Immature natural killer cell (primary cell): ENCODE data around the gene BCO1. TPM values are rescaled to one million over a fixed set of nuclear protein-coding genes. Genes with fewer than 3 reads are reported as not detected.

Experiments
- DNase-seq, 3 donors: peaks; one replicate each; pipeline ENCODE4 v3.0.0; 2022; ENCODE audit warnings: mixed read lengths in 1 of 3
- H3K27ac Mint-ChIP-seq, 6 donors: one replicate each; pipeline ENCODE4 v1.8.0; 2020; ENCODE audit warnings: mixed read lengths in 6 of 6, mild to moderate bottlenecking in 5 of 6, inconsistent platforms in 4 of 6, moderate library complexity in 3 of 6
- H3K27me3 Mint-ChIP-seq, 3 donors: one replicate each; pipeline ENCODE4 v1.8.0; 2020 to 2021; ENCODE audit warnings: low read depth in 3 of 3, mild to moderate bottlenecking in 3 of 3, mixed read lengths in 3 of 3, moderate library complexity in 3 of 3, inconsistent platforms in 1 of 3
- H3K36me3 Mint-ChIP-seq, 3 donors: one replicate each; pipeline ENCODE4 v1.8.0; 2020; ENCODE audit warnings: mixed read lengths in 3 of 3, inconsistent platforms in 2 of 3, mild to moderate bottlenecking in 2 of 3
- H3K4me1 Mint-ChIP-seq, 2 donors: one replicate each; pipeline ENCODE4 v1.8.0; 2020; ENCODE audit warnings: inconsistent platforms in 2 of 2, mild to moderate bottlenecking in 2 of 2, mixed read lengths in 2 of 2, moderate library complexity in 1 of 2
- H3K4me3 Mint-ChIP-seq, 5 donors: one replicate each; pipeline ENCODE4 v1.8.0; 2020; ENCODE audit warnings: mild to moderate bottlenecking in 5 of 5, mixed read lengths in 5 of 5, inconsistent platforms in 3 of 5, moderate library complexity in 3 of 5
- H3K9me3 Mint-ChIP-seq, 6 donors: one replicate each; pipeline ENCODE4 v1.8.0; 2020; ENCODE audit warnings: mild to moderate bottlenecking in 6 of 6, mixed read lengths in 6 of 6, inconsistent platforms in 4 of 6, moderate library complexity in 3 of 6
- polyA plus RNA-seq, 3 donors: library from polyadenylated mRNA; unstranded; fragments of 300-500 nt; fragmentation: Illumina TruSeq; gene quantifications; one replicate each; pipeline ENCODE4 v1.2.3, GENCODE V29; 2021

Gene BCO1
- polyA plus RNA-seq, 3 donors from 2014 or later = not detected

- no peaks in the 10 kb centered on the region for H3K9me3 Mint-ChIP-seq
- peaks cover 3 to 7% of the 10 kb centered on the region in 2 donors for H3K4me1 Mint-ChIP-seq
- DNase-seq = no peak
- no peaks in the 10 kb centered on the region for H3K36me3 Mint-ChIP-seq
- no peak overlapping the region for H3K27ac Mint-ChIP-seq
- peaks cover 3 to 8% (median 6%) of the 10 kb centered on the region in 3 donors for H3K27me3 Mint-ChIP-seq
- H3K4me3 Mint-ChIP-seq = no peak overlapping the region
Measured at GRCh38 chr16:81242977-81243618, 4.6 kb downstream of the BCO1 start.

GRCh38 chr16:81243942-81244341 is 5.5 kb downstream of the BCO1 start:
- Mint-ChIP-seq H3K27ac (no peak overlapping the region), H3K4me3 (no peak overlapping the region), H3K36me3 (no peaks in the 10 kb centered on the region), H3K4me1 (no peaks in the 10 kb centered on the region), H3K9me3 (no peaks in the 10 kb centered on the region), H3K27me3 (peaks cover 0 to 6% (median 4%) of the 10 kb centered on the region in 3 donors)
- no peak for DNase-seq

- H3K27me3 Mint-ChIP-seq = peaks cover 0 to 6% (median 0%) of the 10 kb centered on the region in 3 donors
- no peak overlapping the region for H3K4me3 Mint-ChIP-seq
- H3K4me1 Mint-ChIP-seq = no peaks in the 10 kb centered on the region
Measured at GRCh38 chr16:81251871-81252270, 13.4 kb downstream of the BCO1 start.

GRCh38 chr16:81253141-81253540 is 14.7 kb downstream of the BCO1 start:
- Mint-ChIP-seq H3K4me3 (no peak overlapping the region), H3K27ac (no peak overlapping the region), H3K4me1 (no peaks in the 10 kb centered on the region), H3K27me3 (peaks cover 0 to 6% (median 0%) of the 10 kb centered on the region in 3 donors), H3K9me3 (no peaks in the 10 kb centered on the region), H3K36me3 (no peaks in the 10 kb centered on the region)
- DNase-seq = no peak

More at GRCh38 chr16:81251871-81252270, 13.4 kb downstream of the BCO1 start:
- no peaks in the 10 kb centered on the region for H3K36me3 Mint-ChIP-seq
- no peaks in the 10 kb centered on the region for H3K9me3 Mint-ChIP-seq
- DNase-seq = no peak
- no peak overlapping the region for H3K27ac Mint-ChIP-seq

- Mint-ChIP-seq H3K4me1 (no peaks in the 10 kb centered on the region), H3K27me3 (peaks cover 0 to 7% (median 3%) of the 10 kb centered on the region in 3 donors), H3K9me3 (no peaks in the 10 kb centered on the region), H3K36me3 (no peaks in the 10 kb centered on the region), H3K4me3 (no peak overlapping the region), H3K27ac (no peak overlapping the region)
- DNase-seq = no peak
Measured at GRCh38 chr16:81254922-81255526, 16.5 kb downstream of the BCO1 start.

DNA sequence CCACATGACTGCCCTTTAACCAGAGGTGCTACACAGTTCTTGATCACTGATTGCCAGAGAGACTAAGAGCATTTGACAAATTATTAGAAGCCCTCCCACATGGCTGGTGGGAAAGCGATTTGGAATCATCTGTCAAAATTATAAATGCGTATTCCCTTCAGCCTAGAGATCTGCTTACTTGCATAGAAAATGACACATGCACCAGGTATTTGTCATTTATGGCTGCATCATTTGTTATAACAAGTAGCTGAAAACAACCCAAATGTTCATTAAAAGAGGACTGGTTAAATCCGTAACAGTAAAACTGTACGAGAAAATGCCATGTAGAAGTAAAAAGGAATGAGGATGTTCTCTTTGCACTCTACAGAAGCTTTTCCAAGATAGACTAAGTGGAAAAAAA is 21.4 kb downstream of the BCO1 start:
- no peak overlapping the region for H3K4me3 Mint-ChIP-seq
- no peak overlapping the region for H3K27ac Mint-ChIP-seq

GRCh38 chr16:81261049-81261648 is 22.7 kb downstream of the BCO1 start:
- Mint-ChIP-seq H3K27ac (peak overlapping the region in 1 of 6 donors; percentile 40), H3K36me3 (no peaks in the 10 kb centered on the region), H3K9me3 (no peaks in the 10 kb centered on the region), H3K4me3 (no peak overlapping the region), H3K4me1 (peaks cover 0 to 3% of the 10 kb centered on the region in 2 donors), H3K27me3 (peaks cover 2 to 3% (median 3%) of the 10 kb centered on the region in 3 donors)
- peak in 1 of 3 donors; percentile 17 for DNase-seq

More for the DNA sequence above, 21.4 kb downstream of the BCO1 start:
- no peaks in the 10 kb centered on the region for H3K9me3 Mint-ChIP-seq
- no peaks in the 10 kb centered on the region for H3K36me3 Mint-ChIP-seq
- H3K4me1 Mint-ChIP-seq = peaks cover 0 to 3% of the 10 kb centered on the region in 2 donors
- H3K27me3 Mint-ChIP-seq = peaks cover 0 to 3% (median 3%) of the 10 kb centered on the region in 3 donors
- no peak for DNase-seq

DNA sequence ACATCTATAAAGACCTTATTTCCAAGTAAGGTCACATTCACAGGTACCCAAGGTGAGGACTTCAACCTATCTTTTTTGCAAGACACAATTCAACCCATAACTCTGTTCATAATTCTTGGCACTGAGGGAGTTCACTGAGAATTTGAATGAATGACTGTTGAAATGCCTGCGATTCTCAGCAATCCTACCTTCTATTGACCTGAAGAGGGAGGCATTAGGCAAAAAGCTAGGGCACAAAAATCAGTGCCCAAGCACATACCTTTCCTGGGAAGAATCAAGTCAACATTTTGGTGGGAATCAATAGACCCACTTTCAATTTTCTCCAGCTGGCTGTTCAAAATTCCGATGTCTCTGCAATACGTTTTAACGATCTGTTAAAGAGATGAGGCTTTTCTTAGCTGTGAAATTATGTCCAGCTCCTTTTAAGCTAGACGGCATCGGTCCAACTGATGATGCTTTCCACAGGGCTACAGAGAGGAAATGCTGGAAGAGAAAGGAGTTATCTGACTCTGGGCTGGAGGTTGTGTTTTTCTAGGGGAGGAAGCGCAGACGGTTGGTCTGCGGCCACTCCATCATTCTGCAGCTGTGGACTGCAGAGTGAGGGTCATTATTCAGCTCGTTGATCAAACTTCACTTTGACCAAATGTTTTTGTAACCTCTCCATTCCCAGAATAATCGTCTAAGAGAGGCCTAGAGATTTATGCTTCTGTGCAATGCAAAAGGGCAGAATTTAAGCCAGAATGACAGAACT is 25.2 kb downstream of the BCO1 start:
- Mint-ChIP-seq H3K27me3 (peaks cover 2 to 3% (median 3%) of the 10 kb centered on the region in 3 donors), H3K36me3 (no peaks in the 10 kb centered on the region), H3K4me3 (no peak overlapping the region), H3K9me3 (peaks cover 0 to 3% (median 0%) of the 10 kb centered on the region in 6 donors), H3K4me1 (peaks cover 0 to 3% of the 10 kb centered on the region in 2 donors), H3K27ac (no peak overlapping the region)
- DNase-seq = no peak

- H3K4me1 Mint-ChIP-seq = peaks cover 0 to 3% of the 10 kb centered on the region in 2 donors
- no peaks in the 10 kb centered on the region for H3K36me3 Mint-ChIP-seq
- H3K27me3 Mint-ChIP-seq = peaks cover 0 to 4% (median 3%) of the 10 kb centered on the region in 3 donors
- H3K9me3 Mint-ChIP-seq = peaks cover 0 to 3% (median 0%) of the 10 kb centered on the region in 6 donors
- DNase-seq = no peak
- no peak overlapping the region for H3K4me3 Mint-ChIP-seq
- no peak overlapping the region for H3K27ac Mint-ChIP-seq
Measured at GRCh38 chr16:81264386-81264785, 25.9 kb downstream of the BCO1 start.

- Mint-ChIP-seq H3K4me3 (no peak overlapping the region), H3K9me3 (peaks cover 0 to 3% (median 0%) of the 10 kb centered on the region in 6 donors), H3K4me1 (peaks cover 0 to 3% of the 10 kb centered on the region in 2 donors), H3K36me3 (no peaks in the 10 kb centered on the region), H3K27me3 (peaks cover 1 to 4% (median 2%) of the 10 kb centered on the region in 3 donors), H3K27ac (no peak overlapping the region)
- no peak for DNase-seq
Measured at GRCh38 chr16:81265052-81265451, 26.6 kb downstream of the BCO1 start.

DNA sequence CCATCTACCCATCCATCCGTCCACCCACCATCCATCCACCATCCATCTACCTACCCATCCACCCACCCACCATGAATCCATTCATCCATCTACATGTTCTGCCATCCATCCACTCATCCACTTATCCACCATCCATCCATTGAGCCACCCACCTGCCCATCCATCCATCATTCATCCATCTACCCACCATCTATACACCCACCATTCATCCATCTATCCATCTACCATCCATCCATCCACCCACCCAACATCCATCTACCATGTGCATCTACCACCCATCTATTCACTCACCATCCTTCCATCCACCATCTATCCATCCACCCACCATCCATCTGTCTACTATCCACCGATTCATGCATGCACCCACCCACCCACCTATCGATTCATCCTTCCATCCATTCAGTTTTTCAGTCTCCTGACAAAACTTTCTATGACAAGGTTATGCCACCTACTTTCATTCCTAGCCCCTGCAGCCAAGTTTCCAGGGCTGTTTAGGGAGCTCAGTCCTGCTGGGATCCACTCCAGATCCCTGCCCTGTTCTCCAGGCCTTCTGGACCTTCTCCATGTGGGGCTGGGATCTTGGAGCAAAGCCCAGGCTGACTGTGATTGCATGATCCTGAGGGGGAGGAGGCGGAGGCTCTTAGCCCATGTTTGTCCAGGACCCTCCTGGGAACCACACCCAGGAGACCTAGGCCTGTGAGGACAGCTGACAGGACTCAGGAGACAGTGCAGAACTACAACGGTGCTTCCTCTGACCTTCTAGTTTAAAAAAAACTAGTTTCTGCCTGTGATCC is 27.4 kb downstream of the BCO1 start:
- H3K4me3 Mint-ChIP-seq = no peak overlapping the region
- H3K9me3 Mint-ChIP-seq = peaks cover 0 to 3% (median 0%) of the 10 kb centered on the region in 6 donors
- H3K27me3 Mint-ChIP-seq = peaks cover 0 to 6% (median 5%) of the 10 kb centered on the region in 3 donors
- H3K4me1 Mint-ChIP-seq = peaks cover 0 to 1% of the 10 kb centered on the region in 2 donors
- peak overlapping the region in 1 of 6 donors; percentile 2 for H3K27ac Mint-ChIP-seq
- no peaks in the 10 kb centered on the region for H3K36me3 Mint-ChIP-seq
- no peak for DNase-seq

GRCh38 chr16:81266680-81267095 is 28.2 kb downstream of the BCO1 start:
- Mint-ChIP-seq H3K27ac (no peak overlapping the region), H3K9me3 (peaks cover 0 to 3% (median 0%) of the 10 kb centered on the region in 6 donors), H3K27me3 (peaks cover 0 to 7% (median 6%) of the 10 kb centered on the region in 3 donors), H3K4me3 (no peak overlapping the region), H3K4me1 (no peaks in the 10 kb centered on the region), H3K36me3 (no peaks in the 10 kb centered on the region)
- no peak for DNase-seq

DNA sequence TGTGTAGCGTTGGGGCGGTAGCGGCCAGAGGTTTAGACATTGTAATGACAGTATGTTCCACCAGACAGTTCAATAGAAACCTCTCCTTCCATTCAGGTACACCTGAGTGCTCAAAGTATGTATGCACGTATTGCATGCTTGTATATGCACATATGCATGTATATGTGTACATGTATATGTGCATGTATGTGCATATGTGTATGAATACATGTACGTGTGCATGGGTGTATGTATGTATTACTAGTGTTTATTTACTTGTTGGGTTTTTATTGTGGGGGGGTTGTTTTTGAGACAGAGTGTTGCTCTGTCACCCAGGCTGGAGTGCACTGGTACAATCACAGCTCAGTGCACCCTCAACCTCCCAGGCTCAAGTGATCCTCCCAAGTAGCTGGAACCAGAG is 30.0 kb downstream of the BCO1 start:
- Mint-ChIP-seq H3K4me3 (no peak overlapping the region), H3K27me3 (peaks cover 0 to 7% (median 6%) of the 10 kb centered on the region in 3 donors), H3K27ac (no peak overlapping the region), H3K36me3 (no peaks in the 10 kb centered on the region), H3K4me1 (no peaks in the 10 kb centered on the region), H3K9me3 (peaks cover 0 to 3% (median 0%) of the 10 kb centered on the region in 6 donors)
- no peak for DNase-seq
